ENCODE data around the gene IL32.

IL32 gene

DNA sequence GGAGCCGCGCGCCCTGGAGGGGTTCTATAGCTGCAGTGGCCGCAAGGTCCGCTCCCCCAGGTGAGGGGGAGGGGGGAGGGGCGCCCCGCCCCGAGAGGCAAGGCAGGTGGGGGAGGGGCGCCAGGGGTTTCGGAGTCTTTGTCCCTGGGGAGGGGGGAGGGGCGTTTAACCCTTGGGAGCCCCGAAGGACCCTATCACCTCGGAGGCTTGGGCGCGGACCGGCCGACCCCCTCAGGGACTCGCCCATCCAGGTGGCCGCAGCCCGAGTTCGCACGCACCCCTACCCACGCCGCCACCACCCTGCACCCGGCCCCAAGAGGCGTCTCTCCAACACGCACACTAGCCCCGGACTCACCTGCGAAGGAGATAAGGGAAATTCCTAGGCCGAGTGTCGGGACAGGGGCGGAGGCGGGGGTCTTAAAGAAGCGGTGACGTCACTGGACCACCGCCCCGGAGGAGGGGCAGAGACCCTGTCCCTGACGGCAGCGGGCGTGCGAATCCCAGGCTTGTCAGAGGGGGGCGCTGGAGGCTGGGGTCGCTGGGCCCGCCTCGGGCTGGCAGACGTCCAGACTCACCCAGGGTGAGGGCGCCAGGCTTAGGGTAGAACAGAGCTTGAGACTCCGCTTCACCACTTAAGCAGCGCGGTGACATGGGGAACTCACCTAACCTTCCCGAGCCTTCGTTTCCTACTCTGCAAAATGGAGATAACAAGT is 47.5 kb upstream of the IL32 start, which contains the start of gene CLDN6:
TSS of gene CLDN6 (minus strand) at position 390 of the 713 bp plus-strand sequence. CDS start 2,162 bp downstream, outside the sequence.
- TF ChIP-seq, protein P1, sequence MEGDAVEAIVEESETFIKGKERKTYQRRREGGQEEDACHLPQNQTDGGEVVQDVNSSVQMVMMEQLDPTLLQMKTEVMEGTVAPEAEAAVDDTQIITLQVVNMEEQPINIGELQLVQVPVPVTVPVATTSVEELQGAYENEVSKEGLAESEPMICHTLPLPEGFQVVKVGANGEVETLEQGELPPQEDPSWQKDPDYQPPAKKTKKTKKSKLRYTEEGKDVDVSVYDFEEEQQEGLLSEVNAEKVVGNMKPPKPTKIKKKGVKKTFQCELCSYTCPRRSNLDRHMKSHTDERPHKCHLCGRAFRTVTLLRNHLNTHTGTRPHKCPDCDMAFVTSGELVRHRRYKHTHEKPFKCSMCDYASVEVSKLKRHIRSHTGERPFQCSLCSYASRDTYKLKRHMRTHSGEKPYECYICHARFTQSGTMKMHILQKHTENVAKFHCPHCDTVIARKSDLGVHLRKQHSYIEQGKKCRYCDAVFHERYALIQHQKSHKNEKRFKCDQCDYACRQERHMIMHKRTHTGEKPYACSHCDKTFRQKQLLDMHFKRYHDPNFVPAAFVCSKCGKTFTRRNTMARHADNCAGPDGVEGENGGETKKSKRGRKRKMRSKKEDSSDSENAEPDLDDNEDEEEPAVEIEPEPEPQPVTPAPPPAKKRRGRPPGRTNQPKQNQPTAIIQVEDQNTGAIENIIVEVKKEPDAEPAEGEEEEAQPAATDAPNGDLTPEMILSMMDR (IDR thresholded peaks at IDR 0.05; ENCODE audit: low read length) = peak; percentile 75
- TF ChIP-seq EZH2 (IDR thresholded peaks at IDR 0.05; ENCODE audit: borderline replicate concordance, low read length) = no peak
- no peaks in the 10 kb centered on the region for H3K36me3 ChIP-seq (ENCODE audit: insufficient read depth, low read length)
- H3K4me1 ChIP-seq (ENCODE audit: insufficient read depth, low read length, severe bottlenecking) = peaks cover 36% of the 10 kb centered on the region
- H3K9me3 ChIP-seq (ENCODE audit: low read length) = no peaks in the 10 kb centered on the region
- H3F3A ChIP-seq (ENCODE audit: insufficient read depth, low read length) = no peaks in the 10 kb centered on the region
- no peak within 1 kb of the TSS for H3K9ac ChIP-seq (ENCODE audit: low read length)
- no peaks in the 10 kb centered on the region for H3K9me2 ChIP-seq (ENCODE audit: low read depth, low read length)
- H3K4me3 ChIP-seq (ENCODE audit: low read depth, low read length, poor library complexity, severe bottlenecking) = no peak within 1 kb of the TSS
- H2AFZ ChIP-seq (ENCODE audit: low read length) = no peak within 1 kb of the TSS
- no peaks in the 10 kb centered on the region for H4K20me1 ChIP-seq (ENCODE audit: insufficient read depth, low read length)
- H3K79me2 ChIP-seq (ENCODE audit: insufficient read depth, low read length) = no peaks in the 10 kb centered on the region
- H3K4me2 ChIP-seq (ENCODE audit: low read length) = peak within 1 kb of the TSS; percentile 24; the same call in 1 of the 2 replicates
- no peak within 1 kb of the TSS for H3K27ac ChIP-seq (ENCODE audit: low read depth, low read length, poor library complexity, severe bottlenecking)
- peaks cover 9% of the 10 kb centered on the region for H3K27me3 ChIP-seq (ENCODE audit: insufficient read depth, low read length)

DNA sequence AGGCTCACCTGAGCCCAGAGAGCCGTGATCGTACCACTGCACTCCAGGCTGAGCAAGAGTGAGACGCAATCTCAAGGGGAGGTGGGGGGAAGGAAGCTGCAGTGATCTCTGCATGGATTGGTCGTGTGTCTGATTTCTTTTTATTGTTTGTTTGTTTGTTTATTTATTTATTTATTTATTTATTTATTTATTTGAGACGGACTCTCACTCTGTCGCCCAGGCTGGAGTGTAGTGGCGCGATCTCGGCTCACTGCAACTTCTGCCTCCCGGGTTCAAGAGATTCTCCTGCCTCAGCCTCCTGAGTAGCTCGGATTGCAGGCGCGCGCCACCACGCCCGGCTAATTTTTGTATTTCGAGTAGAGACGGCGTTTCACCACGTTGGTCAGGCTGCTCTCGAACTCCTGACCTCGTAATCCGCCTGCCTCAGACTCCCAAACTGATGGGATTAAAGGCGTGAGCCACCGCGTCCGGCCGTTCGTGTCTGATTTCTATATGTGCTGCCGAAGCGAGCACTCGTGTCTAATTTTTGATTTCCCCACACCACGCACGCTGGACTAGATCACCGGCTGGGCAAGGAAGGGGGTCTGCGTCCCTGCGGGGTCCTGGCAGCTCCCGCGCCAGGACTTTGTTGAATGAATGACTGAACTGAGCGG is 45.7 kb upstream of the IL32 start:
- TF ChIP-seq EZH2 (IDR thresholded peaks at IDR 0.05; ENCODE audit: borderline replicate concordance, low read length) = no peak
- TF ChIP-seq, protein P1 (IDR thresholded peaks at IDR 0.05; ENCODE audit: low read length) = no peak
- H3K36me3 ChIP-seq (ENCODE audit: insufficient read depth, low read length) = no peaks in the 10 kb centered on the region
- H4K20me1 ChIP-seq (ENCODE audit: insufficient read depth, low read length) = no peaks in the 10 kb centered on the region
- no peaks in the 10 kb centered on the region for H3K9me2 ChIP-seq (ENCODE audit: low read depth, low read length)
- H3K9me3 ChIP-seq (ENCODE audit: low read length) = no peaks in the 10 kb centered on the region
- H2AFZ ChIP-seq (ENCODE audit: low read length) = no peak overlapping the region
- no peaks in the 10 kb centered on the region for H3K79me2 ChIP-seq (ENCODE audit: insufficient read depth, low read length)
- no peak overlapping the region for H3K27ac ChIP-seq (ENCODE audit: low read depth, low read length, poor library complexity, severe bottlenecking)
- peak overlapping the region; percentile 37; the same call in 1 of the 2 replicates for H3K9ac ChIP-seq (ENCODE audit: low read length)
- no peaks in the 10 kb centered on the region for H3F3A ChIP-seq (ENCODE audit: insufficient read depth, low read length)
- H3K4me3 ChIP-seq (ENCODE audit: low read depth, low read length, poor library complexity, severe bottlenecking) = peak overlapping the region; percentile 67
- peaks cover 4% of the 10 kb centered on the region; the same call in 1 of the 2 replicates for H3K27me3 ChIP-seq (ENCODE audit: insufficient read depth, low read length)
- peak overlapping the region; percentile 97 for H3K4me2 ChIP-seq (ENCODE audit: low read length)
- H3K4me1 ChIP-seq (ENCODE audit: insufficient read depth, low read length, severe bottlenecking) = peaks cover 44% of the 10 kb centered on the region

DNA sequence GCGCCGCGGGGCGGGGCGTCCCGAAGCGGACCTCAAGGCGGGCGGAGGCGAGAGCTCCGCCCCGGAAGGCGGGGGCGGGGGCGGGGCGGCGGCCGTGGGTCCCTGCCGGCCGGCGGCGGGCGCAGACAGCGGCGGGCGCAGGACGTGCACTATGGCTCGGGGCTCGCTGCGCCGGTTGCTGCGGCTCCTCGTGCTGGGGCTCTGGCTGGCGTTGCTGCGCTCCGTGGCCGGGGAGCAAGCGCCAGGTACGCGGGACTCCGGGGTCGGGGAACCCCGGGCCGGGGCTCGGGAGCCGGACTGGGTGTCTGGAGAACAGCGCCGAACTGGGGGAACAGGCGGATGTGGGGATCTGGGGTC is 45.2 kb upstream of the IL32 start, which contains the start of gene TNFRSF12A:
TSS of gene TNFRSF12A (plus strand) at position 122 of the 357 bp plus-strand sequence. CDS start at position 152, 30 bp downstream.
- no peaks in the 10 kb centered on the region for H4K20me1 ChIP-seq (ENCODE audit: insufficient read depth, low read length)
- peak within 1 kb of the TSS; percentile 97 for H3K4me2 ChIP-seq (ENCODE audit: low read length)
- no peaks in the 10 kb centered on the region for H3K9me3 ChIP-seq (ENCODE audit: low read length)
- H3K4me1 ChIP-seq (ENCODE audit: insufficient read depth, low read length, severe bottlenecking) = peaks cover 44% of the 10 kb centered on the region
- no peak within 1 kb of the TSS for H3K27ac ChIP-seq (ENCODE audit: low read depth, low read length, poor library complexity, severe bottlenecking)
- peaks cover 4% of the 10 kb centered on the region; the same call in 1 of the 2 replicates for H3K27me3 ChIP-seq (ENCODE audit: insufficient read depth, low read length)
- peak within 1 kb of the TSS; percentile 67 for H3K4me3 ChIP-seq (ENCODE audit: low read depth, low read length, poor library complexity, severe bottlenecking)
- H3K9ac ChIP-seq (ENCODE audit: low read length) = peak within 1 kb of the TSS; percentile 60
- no peak within 1 kb of the TSS for H2AFZ ChIP-seq (ENCODE audit: low read length)
- H3K79me2 ChIP-seq (ENCODE audit: insufficient read depth, low read length) = no peaks in the 10 kb centered on the region
- no peak for TF ChIP-seq EZH2 (IDR thresholded peaks at IDR 0.05; ENCODE audit: borderline replicate concordance, low read length)
- TF ChIP-seq, protein P1 (IDR thresholded peaks at IDR 0.05; ENCODE audit: low read length) = no peak
- H3K36me3 ChIP-seq (ENCODE audit: insufficient read depth, low read length) = no peaks in the 10 kb centered on the region
- H3F3A ChIP-seq (ENCODE audit: insufficient read depth, low read length) = no peaks in the 10 kb centered on the region
- H3K9me2 ChIP-seq (ENCODE audit: low read depth, low read length) = no peaks in the 10 kb centered on the region
